Activated T-cell treated with anti-CD3 and anti-CD28 coated beads, Interleukin-2, amount 50 U/mL, for 48 hours (primary cell): ENCODE measurements around the gene PRR5.
"Not testable (repeated sequence)": the region's sequence is repeated elsewhere in the genome, so short reads cannot be mapped to it uniquely, and the experiment has no call there.

Experiments
- DNase-seq, 2 experiments: peaks; one replicate each; pipeline ENCODE4 v3.0.0-alpha.2; 2020

The PRR5 gene

GRCh38 chr22:44736581-44737405 lies 34.8 kb downstream of the PRR5 start:
- no peak for DNase-seq

- DNase-seq = no peak
Observed at GRCh38 chr22:44737406-44738346, 35.7 kb downstream of the PRR5 start.

GRCh38 chr22:44738347-44738715 lies 36.3 kb downstream of the PRR5 start:
- no peak for DNase-seq

- no peak for DNase-seq
Observed at GRCh38 chr22:44739024-44739423, 37.0 kb downstream of the PRR5 start.

GRCh38 chr22:44739666-44740065 lies 37.7 kb downstream of the PRR5 start:
- not testable (repeated sequence) for DNase-seq

GRCh38 chr22:44740307-44740706 lies 38.3 kb downstream of the PRR5 start:
- no peak for DNase-seq

- DNase-seq = no peak
Observed at GRCh38 chr22:44741929-44742328, 39.9 kb downstream of the PRR5 start.

GRCh38 chr22:44743247-44743646 lies 41.2 kb downstream of the PRR5 start:
- no peak for DNase-seq

- no peak for DNase-seq
Observed at GRCh38 chr22:44743804-44744211, 41.8 kb downstream of the PRR5 start.

- DNase-seq = no peak
Observed at GRCh38 chr22:44745853-44746789, 44.1 kb downstream of the PRR5 start.

- DNase-seq = not testable (repeated sequence)
Observed at GRCh38 chr22:44747784-44748127, 45.8 kb downstream of the PRR5 start.

- no peak for DNase-seq
Observed at GRCh38 chr22:44748524-44748923, 46.5 kb downstream of the PRR5 start.

GRCh38 chr22:44750481-44750880 lies 48.5 kb downstream of the PRR5 start:
- no peak for DNase-seq

GRCh38 chr22:44752285-44753188 lies 50.5 kb downstream of the PRR5 start, which contains the start of gene ARHGAP8:
Gene ARHGAP8 (plus strand): TSS chr22:44752575. CDS start chr22:44786528, 33,953 bp downstream.
- DNase-seq = no peak

- no peak for DNase-seq
Observed at GRCh38 chr22:44753189-44754042, 51.4 kb downstream of the PRR5 start.

- DNase-seq = no peak
Observed at GRCh38 chr22:44754998-44755397, 53.0 kb downstream of the PRR5 start.

GRCh38 chr22:44755417-44755816 lies 53.4 kb downstream of the PRR5 start:
- DNase-seq = no peak

- DNase-seq = no peak
Observed at GRCh38 chr22:44755956-44756361, 54.0 kb downstream of the PRR5 start.

GRCh38 chr22:44758344-44758973 lies 56.5 kb downstream of the PRR5 start:
- DNase-seq = no peak

GRCh38 chr22:44759001-44759400 lies 57.0 kb downstream of the PRR5 start:
- DNase-seq = no peak
